K562 (cell line): ENCODE data around the gene LRRC27. TPM values are rescaled to one million over a fixed set of nuclear protein-coding genes. Genes with fewer than 3 reads are reported as not detected.

Experiments
- ASH1L ChIP-seq: fragments of 450-650 bp; IDR thresholded peaks from 2 replicates; pipeline ENCODE4 v1.6.1; 2018; ENCODE audit warnings: borderline replicate concordance, mild to moderate bottlenecking, low read depth; ENCODE audit not compliant: partially characterized antibody
- ATF7 ChIP-seq: fragments of 450-650 bp; IDR thresholded peaks from 2 replicates; pipeline ENCODE4 v1.7.1; 2014; ENCODE audit warnings: mild to moderate bottlenecking, moderate library complexity
- CBFA2T2 ChIP-seq: fragments of 450-650 bp; conservative IDR thresholded peaks from 2 replicates; pipeline ENCODE4 v1.6.1; 2017; ENCODE audit warnings: mild to moderate bottlenecking
- ELF2 ChIP-seq: fragments of 250-450 bp; sonication (Bioruptor Pico); IDR thresholded peaks from 2 replicates; pipeline ENCODE4 v1.5.0; 2021; ENCODE audit warnings: mild to moderate bottlenecking
- EP300 ChIP-seq: IDR thresholded peaks from 2 replicates; pipeline ENCODE4 v1.6.1; 2012; ENCODE audit warnings: low read length, improper control_type of control experiment
- FOXK2 ChIP-seq, 2 experiments: fragments of 450-650 bp; IDR thresholded peaks in 1 of 2; conservative IDR thresholded peaks in 1 of 2; 2 replicates each; pipeline ENCODE4 v1.6.1; 2016; ENCODE audit warnings: low read depth in 2 of 2, mild to moderate bottlenecking in 1 of 2
- JUND ChIP-seq, 2 experiments: IDR thresholded peaks; 2 replicates in 1 of 2; 3 replicates in 1 of 2; pipeline ENCODE4 v1.6.1; 2011; ENCODE audit warnings: borderline replicate concordance in 2 of 2, low read depth in 2 of 2, low read length in 2 of 2, improper control_type of control experiment in 1 of 2, missing biosample characterization in 1 of 2, missing genetic modification characterization in 1 of 2, missing genetic modification reagents in 1 of 2
- KDM1A ChIP-seq, 2 experiments: fragments of 450-650 bp; IDR thresholded peaks; 2 replicates each; pipeline ENCODE4 v1.6.1; 2016; ENCODE audit warnings: mild to moderate bottlenecking in 2 of 2
- LEF1 ChIP-seq: fragments of 450-650 bp; IDR thresholded peaks from 2 replicates; pipeline ENCODE4 v1.6.1; 2016; ENCODE audit warnings: mild to moderate bottlenecking
- PHTF2 ChIP-seq: fragments of 250-450 bp; sonication (Bioruptor Pico); IDR thresholded peaks from 2 replicates; pipeline ENCODE4 v1.5.0; 2021; ENCODE audit warnings: mild to moderate bottlenecking
- PKNOX1 ChIP-seq: fragments of 450-650 bp; IDR thresholded peaks from 2 replicates; pipeline ENCODE4 v1.6.1; 2016
- POLR2G ChIP-seq: fragments of 200-400 bp; formaldehyde crosslinking; IDR thresholded peaks from 2 replicates; pipeline ENCODE4 v1.6.1; 2017; ENCODE audit warnings: low read depth, mild to moderate bottlenecking, antibody characterized with exemption, low read length, moderate library complexity
- RBM39 ChIP-seq: fragments of 200-400 bp; formaldehyde crosslinking; optimal IDR thresholded peaks from 2 replicates; pipeline ENCODE3; 2018; ENCODE audit warnings: low read depth, low read length
- SOX6 ChIP-seq: fragments of 450-650 bp; IDR thresholded peaks from 2 replicates; pipeline ENCODE4 v1.6.1; 2014; ENCODE audit warnings: mild to moderate bottlenecking
- TCF3 ChIP-seq: sonication (generic); formaldehyde crosslinking; IDR thresholded peaks from 2 replicates; pipeline ENCODE4 v1.4.0; 2020; ENCODE audit warnings: mild to moderate bottlenecking, missing genetic modification reagents
- TOE1 ChIP-seq, 2 experiments: fragments of 450-650 bp in 1 of 2; sonication (generic) in 1 of 2; formaldehyde crosslinking in 1 of 2; IDR thresholded peaks; 2 replicates each; pipeline versions ENCODE4 v1.7.1 to v1.8.0; 2016 to 2022; ENCODE audit warnings: borderline replicate concordance in 2 of 2, mild to moderate bottlenecking in 2 of 2, antibody characterized with exemption in 1 of 2, inconsistent platforms in 1 of 2, low read depth in 1 of 2, missing genetic modification reagents in 1 of 2, moderate library complexity in 1 of 2
- UBTF ChIP-seq, 2 experiments: IDR thresholded peaks; 2 replicates each; pipeline ENCODE4 v1.6.1; 2012; ENCODE audit warnings: improper control_type of control experiment in 2 of 2, low read depth in 2 of 2, low read length in 2 of 2, borderline replicate concordance in 1 of 2
- ZNF165 ChIP-seq: fragments of 250-450 bp; sonication (Bioruptor Pico); IDR thresholded peaks from 2 replicates; pipeline ENCODE4 v1.4.0; 2020; ENCODE audit warnings: borderline replicate concordance
- ZNF445 ChIP-seq: fragments of 250-450 bp; sonication (Bioruptor Pico); IDR thresholded peaks from 2 replicates; pipeline ENCODE4 v1.4.0; 2020; ENCODE audit warnings: low read depth, mild to moderate bottlenecking, moderate library complexity
- polyA plus RNA-seq, 8 experiments: library from polyadenylated mRNA; depleted of rRNA in 4 of 8; stranded (reverse) in 5 of 8; unstranded in 3 of 8; fragments of >200 nt; fragmentation: Nextera tagmentation in 2 of 8; fragmentation: Illumina TruSeq in 1 of 8; extraction: Ambion mirVana in 2 of 8; extraction: Trizol in 1 of 8; gene quantifications; 2 replicates each; pipeline versions ENCODE4 v1.2.1 to v1.2.3, GENCODE V29; 2011 to 2014; ENCODE audit warnings: inconsistent platforms in 1 of 8, missing spikeins in 1 of 8
- total RNA-seq, 7 experiments: library from RNA; depleted of rRNA in 6 of 7; stranded (reverse); fragments of >200 nt in 6 of 7; fragmentation: Illumina TruSeq in 2 of 7; extraction: Trizol in 2 of 7; gene quantifications; 2 replicates each; pipeline versions ENCODE4 v1.2.1 to v1.2.3, GENCODE V29; 2011 to 2021; ENCODE audit warnings: low replicate concordance in 1 of 7
- TF ChIP-seq, protein P1 (sequence below): IDR thresholded peaks from 2 replicates; pipeline ENCODE4 v1.6.1; 2016; ENCODE audit warnings: missing genetic modification characterization, missing compliant biosample characterization

Gene LRRC27
- total and polyA plus RNA-seq, 9 of the 15 experiments (the other 6 are each of a cell fraction or from before 2014, with no cell fraction given), result 0.10 to 2.7 (median 1.4) TPM

- TF ChIP-seq PKNOX1 (peak; percentile 98), JUND (IDR thresholded peaks at IDR 0.05; ENCODE audit: borderline replicate concordance, low read depth, low read length) (peak; percentile 36; the same call in 1 of the 2 replicates), JUND (tag; IDR thresholded peaks at IDR 0.05; ENCODE audit: borderline replicate concordance, low read depth, low read length) (peak; percentile 9; the same call in 1 of the 3 replicates), LEF1 (peak; percentile 43; the same call in 1 of the 2 replicates), TOE1 (IDR thresholded peaks at IDR 0.05; ENCODE audit: borderline replicate concordance) (no peak), TOE1 (CRISPR knock-in tag; IDR thresholded peaks at IDR 0.05; ENCODE audit: borderline replicate concordance, low read depth) (no peak), ATF7 (peak; percentile 22; the same call in 1 of the 2 replicates), PHTF2 (CRISPR knock-in tag) (no peak), POLR2G (no peak), EP300 (peak; percentile 50; the same call in 1 of the 2 replicates), UBTF (IDR thresholded peaks at IDR 0.05; ENCODE audit: borderline replicate concordance in 1 of 2, low read depth in 2 of 2, low read length in 2 of 2) (no peak), RBM39 (no peak), KDM1A (IDR thresholded peaks at IDR 0.05) (peak; percentile 72), SOX6 (peak; percentile 41; the same call in 1 of the 2 replicates), FOXK2 (conservative IDR thresholded peaks at IDR 0.05 in 1 of 2, IDR thresholded peaks at IDR 0.05 in 1 of 2; ENCODE audit: low read depth in 2 of 2) (0 out of 4 replicates have a peak, but pooled peaks of 1 of the 2 experiments have one; percentile 39), ASH1L (peak; percentile 53), ZNF165 (no peak), CBFA2T2 (peak; percentile 40), ZNF445 (no peak), ELF2 (CRISPR knock-in tag) (no peak), TCF3 (CRISPR knock-in tag) (peak; percentile 34; the same call in 1 of the 2 replicates)
- TF ChIP-seq, protein P1, sequence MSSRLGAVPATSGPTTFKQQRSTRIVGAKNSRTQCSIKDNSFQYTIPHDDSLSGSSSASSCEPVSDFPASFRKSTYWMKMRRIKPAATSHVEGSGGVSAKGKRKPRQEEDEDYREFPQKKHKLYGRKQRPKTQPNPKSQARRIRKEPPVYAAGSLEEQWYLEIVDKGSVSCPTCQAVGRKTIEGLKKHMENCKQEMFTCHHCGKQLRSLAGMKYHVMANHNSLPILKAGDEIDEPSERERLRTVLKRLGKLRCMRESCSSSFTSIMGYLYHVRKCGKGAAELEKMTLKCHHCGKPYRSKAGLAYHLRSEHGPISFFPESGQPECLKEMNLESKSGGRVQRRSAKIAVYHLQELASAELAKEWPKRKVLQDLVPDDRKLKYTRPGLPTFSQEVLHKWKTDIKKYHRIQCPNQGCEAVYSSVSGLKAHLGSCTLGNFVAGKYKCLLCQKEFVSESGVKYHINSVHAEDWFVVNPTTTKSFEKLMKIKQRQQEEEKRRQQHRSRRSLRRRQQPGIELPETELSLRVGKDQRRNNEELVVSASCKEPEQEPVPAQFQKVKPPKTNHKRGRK (tag), result no peak
These were observed 3.4 kb downstream of the LRRC27 start (continued) for GRCh38 chr10:132335189-132336063.
